Right cardiac atrium (tissue), 5 donors: ENCODE measurements around the gene CHDH. TPM values are rescaled to one million over a fixed set of nuclear protein-coding genes. Genes with fewer than 3 reads are reported as not detected.

Source experiments
- ATAC-seq, 2 donors: fragments of 200-7000 bp; cut with Tn5 transposase; one replicate each; pipeline versions ENCODE4 v1.8.0 to v1.9.1; 2020; ENCODE audit warnings: moderate library complexity in 2 of 2, mild to moderate bottlenecking in 1 of 2
- DNase-seq, 3 donors: peaks; one replicate each; pipeline ENCODE4 v3.0.0-alpha.2; 2020
- H3K27ac ChIP-seq: one replicate; pipeline ENCODE4 v1.5.1; 2013; ENCODE audit warnings: mild to moderate bottlenecking, low read length, control low read depth, moderate library complexity
- H3K27me3 ChIP-seq: one replicate; pipeline ENCODE4 v1.6.1; 2013; ENCODE audit not compliant: control insufficient read depth, insufficient read depth
- H3K4me1 ChIP-seq: one replicate; pipeline ENCODE4 v1.6.1; 2013; ENCODE audit warnings: low read length; ENCODE audit not compliant: control insufficient read depth, insufficient read depth
- H3K4me3 ChIP-seq: one replicate; pipeline ENCODE4 v1.5.1; 2013; ENCODE audit warnings: low read length, control low read depth
- H3K9me3 ChIP-seq: one replicate; pipeline ENCODE4 v1.6.1; 2013; ENCODE audit warnings: low read length; ENCODE audit not compliant: control insufficient read depth
- WGBS: extraction: QIAGEN DNeasy Blood & Tissue Kit; methylation state at CpG from one replicate; pipeline ENCODE4 v1.1.7; 2013; 5-methylcytosine and 5-hydroxymethylcytosine counted together
- intact Hi-C, 4 donors: fragments of 100-400 bp; cut with DNase I; formaldehyde crosslinking; loops; one replicate each; pipeline versions ENCODE4 v1.11.0 to v1.14.0; 2022 to 2023
- polyA plus RNA-seq: library from polyadenylated mRNA; stranded (reverse); fragments of 200-250 nt; gene quantifications from one replicate; pipeline ENCODE4 v1.2.3, GENCODE V29; 2013
- total RNA-seq, 4 donors: library from RNA; stranded (reverse); fragmentation: NEBNext Ultra II Directional; extraction: Animal tissue kit (Norgen Biotek cat#: 25700); gene quantifications; one replicate each; pipeline ENCODE4 v1.2.1, GENCODE V29; 2021
- donor health status: healthy with polysubstance abuse.
- donor health status: DM: no; HTN: yes; CAD: no.
- donor health status: DM: no; HTN: no; CAD: no.
- donor health status: DM: no; HTN: yes; CAD: no; lungs with severe emphysema.
- donor health status: DM: yes; HTN: yes; CAD: no.

CHDH gene
- total and polyA plus RNA-seq, 5 donors, result 2.2 to 8.2 (median 6.0) TPM

DNA sequence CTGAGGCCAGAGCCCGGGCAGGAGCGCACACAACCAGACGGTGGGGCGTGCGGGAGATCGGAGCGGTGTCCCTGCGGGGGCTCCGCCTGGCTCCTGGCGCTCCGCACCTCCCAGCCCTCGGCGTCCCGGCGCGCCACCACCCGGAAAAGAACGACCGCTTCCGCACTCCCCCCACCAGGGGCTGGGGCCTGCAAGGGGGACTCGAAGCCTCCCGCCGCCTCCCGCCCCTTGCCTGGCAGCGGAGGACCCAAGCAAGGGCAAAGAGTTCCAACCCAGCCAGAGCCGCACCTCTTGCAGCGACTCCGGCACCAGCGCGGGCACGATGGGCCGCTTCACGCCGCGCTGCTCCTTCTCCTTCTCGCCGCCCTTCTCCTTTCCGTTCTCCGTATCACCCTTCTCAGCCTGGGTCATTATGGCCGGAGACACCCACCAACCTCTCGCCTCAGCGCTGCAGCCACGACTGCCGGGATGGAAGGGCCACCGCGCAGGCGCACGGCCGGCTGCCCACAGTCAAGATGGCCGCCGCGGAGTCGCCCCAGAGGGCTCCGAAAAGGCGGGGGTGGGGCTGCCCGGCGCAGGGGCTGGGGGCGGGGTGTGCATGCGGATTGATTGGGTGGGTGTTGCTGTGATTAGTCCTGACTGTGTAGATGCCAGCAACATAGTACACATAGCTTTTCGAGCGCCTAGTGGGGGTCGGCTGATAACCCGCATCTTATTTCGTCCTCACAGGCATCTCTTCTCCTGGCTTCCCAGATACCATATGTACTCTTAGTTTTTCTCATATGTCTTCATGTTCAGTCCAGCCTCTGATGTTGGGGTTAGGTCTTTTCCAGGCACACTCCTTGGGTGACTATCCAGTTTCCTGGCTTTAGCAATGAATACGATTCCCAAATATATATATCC lies 35.7 kb upstream of the CHDH start, which contains the start of gene ACTR8:
TSS of gene ACTR8 (minus strand) at position 462 of the 903 bp plus-strand sequence. CDS start at position 411, 51 bp downstream.
- ATAC-seq (peak; percentile 99), DNase-seq (peak; percentile 88 to 96 (median 95))
- Histone ChIP-seq H3K27me3 (no peaks in the 10 kb centered on the region), H3K4me1 (peaks cover 7% of the 10 kb centered on the region), H3K4me3 (peak within 1 kb of the TSS; percentile 77), H3K9me3 (no peaks in the 10 kb centered on the region), H3K27ac (peak within 1 kb of the TSS; percentile 87)
- intact Hi-C loops, result no loop called here
- WGBS, result under 1% methylated on average over 65 of the region's 65 CpGs

DNA sequence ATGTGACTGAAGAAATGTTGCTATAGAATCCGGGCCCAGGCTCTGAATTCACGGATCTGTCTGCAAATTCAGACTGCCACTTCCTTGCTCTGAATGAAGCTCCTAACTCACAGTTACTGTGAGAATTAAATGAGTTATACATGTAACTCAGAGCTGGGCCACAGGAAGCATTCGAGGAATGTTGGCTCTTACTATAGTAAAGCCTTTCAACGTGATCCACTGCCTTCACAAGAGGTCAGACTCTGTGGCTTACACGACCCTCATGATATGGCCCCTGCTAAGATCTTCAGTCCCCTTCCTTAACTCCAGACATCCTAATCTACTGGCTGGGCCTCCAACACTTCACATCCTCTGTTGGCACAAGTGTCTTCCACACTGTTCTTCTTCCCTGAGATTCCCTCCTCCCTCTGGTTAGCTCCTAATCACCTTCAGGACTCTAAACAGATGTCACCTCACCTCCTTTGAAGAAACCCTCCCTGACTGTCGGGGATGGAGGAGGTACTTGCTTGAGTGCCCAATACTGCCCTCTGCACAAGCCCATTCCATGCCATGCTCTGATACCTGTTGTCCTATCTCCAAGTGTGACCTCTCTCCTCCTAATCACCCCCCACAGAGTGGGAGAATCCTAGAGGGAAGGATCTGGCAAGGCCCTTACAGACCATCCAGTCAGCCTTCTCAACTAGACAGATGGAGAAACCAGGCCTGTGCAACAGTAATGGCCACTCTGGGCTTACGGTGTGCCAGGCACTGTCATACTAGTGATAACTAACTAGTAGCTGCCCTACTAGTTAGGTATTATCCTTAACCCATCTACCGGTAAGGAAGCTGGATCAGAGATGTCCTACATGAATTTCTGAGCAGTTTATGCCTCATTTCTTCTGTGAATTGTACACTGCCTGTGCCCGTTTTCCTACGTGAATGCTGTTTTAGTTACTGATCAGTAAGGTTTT lies 34.5 kb upstream of the CHDH start:
- WGBS, result 41% methylated on average over 10 of the region's 10 CpGs
- Histone ChIP-seq H3K4me3 (peak overlapping the region; percentile 77), H3K27ac (no peak overlapping the region), H3K9me3 (no peaks in the 10 kb centered on the region), H3K4me1 (peaks cover 7% of the 10 kb centered on the region), H3K27me3 (no peaks in the 10 kb centered on the region)
- ATAC-seq, result no peak
- DNase-seq, result no peak
- intact Hi-C loops, result no loop called here

- intact Hi-C loops, result no loop called here
- ATAC-seq, result no peak
- Histone ChIP-seq H3K9me3 (no peaks in the 10 kb centered on the region), H3K4me3 (no peak overlapping the region), H3K27ac (no peak overlapping the region), H3K27me3 (no peaks in the 10 kb centered on the region), H3K4me1 (no peaks in the 10 kb centered on the region)
- WGBS, result 95% methylated on average over 5 of the region's 5 CpGs
- DNase-seq, result no peak
Observed at GRCh38 chr3:53865732-53866499, 19.7 kb upstream of the CHDH start.

DNA sequence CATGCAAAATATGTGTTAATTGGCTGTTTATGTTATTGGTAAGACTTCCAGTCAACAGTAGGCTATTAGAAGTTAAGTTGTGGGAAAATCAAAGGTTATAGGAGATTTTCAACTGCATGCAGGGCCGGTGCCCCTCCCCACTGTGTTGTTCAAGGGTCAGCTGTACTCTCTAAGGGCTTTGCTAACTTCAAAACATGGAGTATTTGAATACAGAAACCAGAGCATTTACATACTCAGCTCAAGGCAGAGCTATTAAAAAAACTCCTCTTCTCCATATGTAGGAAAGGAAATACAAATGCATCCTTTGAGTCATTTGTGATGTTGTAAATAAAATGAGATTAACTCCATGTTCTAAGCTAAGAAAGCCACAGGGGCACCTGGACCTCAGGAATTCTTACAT lies 16.9 kb upstream of the CHDH start:
- ATAC-seq (no peak), DNase-seq (no peak)
- 97% methylated on average over 1 of the region's 1 CpG for WGBS
- Histone ChIP-seq H3K4me1 (no peaks in the 10 kb centered on the region), H3K4me3 (no peak overlapping the region), H3K27ac (no peak overlapping the region), H3K27me3 (no peaks in the 10 kb centered on the region), H3K9me3 (no peaks in the 10 kb centered on the region)
- intact Hi-C loops, result no loop called here

DNA sequence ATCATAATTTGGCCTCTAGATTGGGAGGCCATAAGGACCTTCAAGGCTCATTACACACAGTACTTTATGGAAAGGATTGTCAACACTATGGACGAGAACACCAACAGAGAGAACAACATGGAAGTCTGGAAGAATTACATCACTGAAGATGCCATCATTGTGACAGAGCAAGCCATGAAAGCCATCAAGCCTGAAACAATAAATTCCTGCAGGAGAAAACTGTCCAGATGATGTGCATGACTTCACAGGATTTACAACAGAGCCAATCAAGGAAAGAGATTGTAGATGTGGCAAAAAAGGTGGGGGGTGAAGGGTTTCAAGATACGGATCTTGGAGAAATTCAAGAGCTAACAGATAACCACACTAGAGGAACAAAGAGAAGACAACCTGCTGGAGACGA lies 16.0 kb upstream of the CHDH start:
- no peak overlapping the region for H3K27ac ChIP-seq
- no peak for DNase-seq
- no peak for ATAC-seq
- no peak overlapping the region for H3K4me3 ChIP-seq
- intact Hi-C loops, result no loop called here
- no peaks in the 10 kb centered on the region for H3K27me3 ChIP-seq
- no peaks in the 10 kb centered on the region for H3K9me3 ChIP-seq
- 84% methylated on average over 3 of the region's 3 CpGs for WGBS
- H3K4me1 ChIP-seq, result no peaks in the 10 kb centered on the region

DNA sequence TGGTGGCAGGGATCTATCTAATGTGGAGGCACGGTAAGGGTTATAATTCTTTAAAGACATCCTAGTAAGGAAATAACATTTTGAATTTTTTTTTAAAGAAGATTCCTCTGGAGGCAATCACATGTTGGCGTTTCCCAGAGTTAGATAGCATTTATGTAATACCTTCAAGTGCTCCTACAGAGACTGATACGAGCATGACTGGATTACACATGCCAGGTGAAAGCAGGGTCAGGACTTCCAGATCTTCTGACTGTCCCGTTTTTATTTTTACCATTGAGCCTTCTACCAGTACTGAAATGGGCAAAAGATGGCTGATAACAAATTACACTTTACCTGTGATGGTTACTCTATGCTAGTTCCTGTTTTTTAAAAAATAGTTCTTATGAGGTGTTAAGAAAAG lies 14.0 kb upstream of the CHDH start:
- Histone ChIP-seq H3K27me3 (no peaks in the 10 kb centered on the region), H3K4me1 (no peaks in the 10 kb centered on the region), H3K27ac (no peak overlapping the region), H3K9me3 (no peaks in the 10 kb centered on the region), H3K4me3 (no peak overlapping the region)
- WGBS, result 69% methylated on average over 4 of the region's 4 CpGs
- no peak for DNase-seq
- intact Hi-C loops, result no loop called here
- no peak for ATAC-seq

DNA sequence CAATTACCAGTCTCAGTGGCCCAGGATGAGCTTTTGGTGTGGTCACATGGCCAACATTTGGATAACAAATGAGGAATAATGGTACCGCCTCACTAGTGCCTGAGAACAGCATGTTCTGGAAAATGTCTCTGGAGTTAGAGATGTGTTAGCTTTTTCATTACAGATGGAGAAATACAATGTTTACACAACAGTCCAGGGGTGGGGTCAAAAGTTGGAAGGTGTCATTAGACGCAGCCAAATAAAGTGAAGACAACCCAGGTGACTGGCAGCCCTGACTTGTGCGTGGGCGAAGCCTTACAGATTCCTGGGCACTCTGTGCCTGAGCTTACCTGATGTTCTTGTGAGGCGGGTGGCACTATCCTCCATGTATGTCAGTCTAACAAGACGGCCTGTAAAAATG lies 13.0 kb upstream of the CHDH start:
- DNase-seq (no peak), ATAC-seq (peak in 1 of 2 donors; percentile 31)
- intact Hi-C loops, result no loop called here
- Histone ChIP-seq H3K9me3 (no peaks in the 10 kb centered on the region), H3K27ac (no peak overlapping the region), H3K27me3 (no peaks in the 10 kb centered on the region), H3K4me1 (no peaks in the 10 kb centered on the region), H3K4me3 (no peak overlapping the region)
- 93% methylated on average over 6 of the region's 6 CpGs for WGBS

- Histone ChIP-seq H3K4me3 (no peak overlapping the region), H3K27ac (no peak overlapping the region), H3K9me3 (no peaks in the 10 kb centered on the region), H3K4me1 (no peaks in the 10 kb centered on the region), H3K27me3 (no peaks in the 10 kb centered on the region)
- DNase-seq (no peak), ATAC-seq (no peak)
- intact Hi-C loops, result no loop called here
- WGBS, result 90% methylated on average over 7 of the region's 7 CpGs
Observed at GRCh38 chr3:53858096-53858741, 12.0 kb upstream of the CHDH start.

DNA sequence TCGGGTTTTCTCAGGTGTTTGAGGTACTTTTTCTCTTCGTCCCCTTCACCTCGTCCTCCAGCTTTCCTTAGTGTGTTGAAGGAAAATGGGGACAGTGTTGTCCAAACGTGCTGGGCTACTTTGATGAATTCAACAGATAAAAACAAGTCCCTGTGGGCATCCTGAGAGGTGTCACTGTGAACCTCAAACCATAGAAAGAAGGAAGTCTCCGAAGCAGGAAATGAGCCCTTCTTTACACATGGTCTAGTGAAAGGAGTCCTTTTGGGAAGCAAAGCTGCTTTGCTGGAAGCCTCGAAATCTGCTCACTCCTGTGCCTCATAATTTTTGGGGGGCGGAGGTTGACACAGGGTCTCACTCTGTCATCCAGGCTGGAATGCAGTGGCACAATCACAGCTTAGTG lies 10.7 kb upstream of the CHDH start:
- H3K4me3 ChIP-seq, result no peak overlapping the region
- no peak overlapping the region for H3K27ac ChIP-seq
- no peaks in the 10 kb centered on the region for H3K27me3 ChIP-seq
- 74% methylated on average over 7 of the region's 7 CpGs for WGBS
- no peaks in the 10 kb centered on the region for H3K4me1 ChIP-seq
- DNase-seq (no peak), ATAC-seq (no peak)
- H3K9me3 ChIP-seq, result no peaks in the 10 kb centered on the region
- intact Hi-C loops, result no loop called here

DNA sequence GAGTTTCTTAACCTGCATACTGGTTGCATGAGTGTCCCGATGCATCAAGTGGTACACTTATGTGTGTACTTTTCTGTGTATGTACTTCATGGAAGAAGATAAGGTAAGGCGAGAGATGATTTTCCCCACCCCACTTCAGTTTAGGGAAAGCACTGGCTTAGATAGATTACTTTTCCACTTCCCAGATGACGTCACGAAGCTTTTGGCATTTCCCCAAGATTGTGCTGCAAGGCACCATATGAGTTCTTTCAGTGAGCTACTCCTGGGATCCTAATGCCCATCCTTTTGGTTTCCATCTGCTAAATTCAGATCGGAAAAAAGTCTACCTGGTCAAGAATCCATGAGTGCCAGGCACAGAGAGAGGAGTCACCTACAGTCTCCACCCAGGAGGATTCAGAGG lies 4.7 kb upstream of the CHDH start:
- no peaks in the 10 kb centered on the region for H3K9me3 ChIP-seq
- H3K27ac ChIP-seq, result no peak overlapping the region
- DNase-seq (peak in 1 of 3 donors; percentile 37), ATAC-seq (peak in 1 of 2 donors; percentile 21)
- H3K27me3 ChIP-seq, result no peaks in the 10 kb centered on the region
- H3K4me1 ChIP-seq, result peaks cover 3% of the 10 kb centered on the region
- intact Hi-C loops, result no loop called here
- WGBS, result 31% methylated on average over 5 of the region's 5 CpGs
- no peak overlapping the region for H3K4me3 ChIP-seq
